ENCODE measurements around the gene CHID1.

Gene CHID1

GRCh38 chr11:837990-838307 lies 72.7 kb downstream of the CHID1 start:
- TF ChIP-seq CTCF (IDR thresholded peaks at IDR 0.05; ENCODE audit: low read depth, low read length, missing control alignments), result no peak
- H3K4me3 ChIP-seq (replicated peaks; ENCODE audit: low read depth, low read length), result no peak overlapping the region
- no peak for DNase-seq (ENCODE audit: extremely low read depth, low read depth)

- no peak for DNase-seq (ENCODE audit: extremely low read depth, low read depth)
- H3K4me3 ChIP-seq (replicated peaks; ENCODE audit: low read depth, low read length), result no peak overlapping the region
- TF ChIP-seq CTCF (IDR thresholded peaks at IDR 0.05; ENCODE audit: low read depth, low read length, missing control alignments), result no peak
Measured at GRCh38 chr11:837189-837989, 73.2 kb downstream of the CHID1 start.

- no peak for DNase-seq (ENCODE audit: extremely low read depth, low read depth)
- no peak for TF ChIP-seq CTCF (IDR thresholded peaks at IDR 0.05; ENCODE audit: low read depth, low read length, missing control alignments)
- no peak overlapping the region for H3K4me3 ChIP-seq (replicated peaks; ENCODE audit: low read depth, low read length)
Measured at GRCh38 chr11:836700-837099, 73.9 kb downstream of the CHID1 start.

- no peak for TF ChIP-seq CTCF (IDR thresholded peaks at IDR 0.05; ENCODE audit: low read depth, low read length, missing control alignments)
- DNase-seq (ENCODE audit: extremely low read depth, low read depth), result no peak
- no peak overlapping the region for H3K4me3 ChIP-seq (replicated peaks; ENCODE audit: low read depth, low read length)
Measured at GRCh38 chr11:836274-836673, 74.3 kb downstream of the CHID1 start.

- no peak for TF ChIP-seq CTCF (IDR thresholded peaks at IDR 0.05; ENCODE audit: low read depth, low read length, missing control alignments)
- H3K4me3 ChIP-seq (replicated peaks; ENCODE audit: low read depth, low read length), result peak overlapping the region; percentile 72
- no peak for DNase-seq (ENCODE audit: extremely low read depth, low read depth)
Measured at GRCh38 chr11:834371-835316, 76.0 kb downstream of the CHID1 start.

- no peak for DNase-seq (ENCODE audit: extremely low read depth, low read depth)
- no peak for TF ChIP-seq CTCF (IDR thresholded peaks at IDR 0.05; ENCODE audit: low read depth, low read length, missing control alignments)
- H3K4me3 ChIP-seq (replicated peaks; ENCODE audit: low read depth, low read length), result peak overlapping the region; percentile 72
Measured at GRCh38 chr11:833849-834311, 76.7 kb downstream of the CHID1 start.

Data from HFF-Myc (cell line).